Measurements from ENCODE around the gene ROCK2. TPM values are rescaled to one million over a fixed set of nuclear protein-coding genes. Genes with fewer than 3 reads are reported as not detected.

ROCK2 gene
- polyA plus RNA-seq, 1 of the 3 experiments (the other 2 are of a cell fraction), result 4.2 TPM

GRCh38 chr2:11292464-11293255 is 51.8 kb downstream of the ROCK2 start:
- Histone ChIP-seq H3K9me3 (no peaks in the 10 kb centered on the region), H3K4me1 (ENCODE audit: control insufficient read depth in 1 of 2, insufficient read depth in 2 of 2, low read depth in 1 of 2, low read length in 1 of 2) (no peaks in the 10 kb centered on the region; a peak in 1 of 4 replicates), H3F3A (replicated peaks; ENCODE audit: insufficient read depth) (peaks cover 11% of the 10 kb centered on the region), H3K36me3 (replicated peaks in 1 of 2; ENCODE audit: control insufficient read depth in 1 of 2, insufficient read depth in 2 of 2, low read length in 1 of 2) (no peaks in the 10 kb centered on the region), H3K4me2 (no peak overlapping the region), H4K20me1 (ENCODE audit: insufficient read depth) (peaks cover 72% of the 10 kb centered on the region), H3K9ac (no peak overlapping the region), H3K9me2 (no peaks in the 10 kb centered on the region), H3K27me3 (ENCODE audit: insufficient read depth) (no peaks in the 10 kb centered on the region), H3K4me3 (ENCODE audit: low read depth in 2 of 2, low read length in 1 of 2) (no peak overlapping the region), H3K79me2 (ENCODE audit: insufficient read depth) (peaks cover 100% of the 10 kb centered on the region), H2AFZ (ENCODE audit: low read depth) (no peak overlapping the region), H3K27ac (ENCODE audit: low read depth in 2 of 2, low read length in 1 of 2) (no peak overlapping the region)
- 94% methylated on average over 3 of the region's 3 CpGs for WGBS (ENCODE audit: low lambda C conversion rate)
- TF ChIP-seq, protein P1, sequence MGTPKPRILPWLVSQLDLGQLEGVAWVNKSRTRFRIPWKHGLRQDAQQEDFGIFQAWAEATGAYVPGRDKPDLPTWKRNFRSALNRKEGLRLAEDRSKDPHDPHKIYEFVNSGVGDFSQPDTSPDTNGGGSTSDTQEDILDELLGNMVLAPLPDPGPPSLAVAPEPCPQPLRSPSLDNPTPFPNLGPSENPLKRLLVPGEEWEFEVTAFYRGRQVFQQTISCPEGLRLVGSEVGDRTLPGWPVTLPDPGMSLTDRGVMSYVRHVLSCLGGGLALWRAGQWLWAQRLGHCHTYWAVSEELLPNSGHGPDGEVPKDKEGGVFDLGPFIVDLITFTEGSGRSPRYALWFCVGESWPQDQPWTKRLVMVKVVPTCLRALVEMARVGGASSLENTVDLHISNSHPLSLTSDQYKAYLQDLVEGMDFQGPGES (IDR thresholded peaks at IDR 0.05; ENCODE audit: low read depth, low read length), result no peak
- TF ChIP-seq YY1 (IDR thresholded peaks at IDR 0.05; ENCODE audit: low read depth) (no peak), ZBTB33 (IDR thresholded peaks at IDR 0.05; ENCODE audit: borderline replicate concordance, low read depth) (no peak), TEAD4 (IDR thresholded peaks at IDR 0.05; ENCODE audit: borderline replicate concordance, insufficient read depth) (no peak)
- DNase-seq, result no peak
- POLR2A ChIA-PET, result no interaction called here
- CTCF ChIA-PET, result interaction anchor here (0.7 kb wide), 1 partner anchor 154 kb away, joined by 3 read pairs; no protein-coding TSS in a partner anchor

- Histone ChIP-seq H3K4me1 (ENCODE audit: control insufficient read depth in 1 of 2, insufficient read depth in 2 of 2, low read depth in 1 of 2, low read length in 1 of 2) (no peaks in the 10 kb centered on the region; a peak in 1 of 4 replicates), H3K9me2 (no peaks in the 10 kb centered on the region), H3K9ac (no peak overlapping the region), H3K79me2 (ENCODE audit: insufficient read depth) (peaks cover 96% of the 10 kb centered on the region), H3K4me2 (no peak overlapping the region), H3K4me3 (ENCODE audit: low read depth in 2 of 2, low read length in 1 of 2) (no peak overlapping the region), H3K9me3 (no peaks in the 10 kb centered on the region), H2AFZ (ENCODE audit: low read depth) (no peak overlapping the region), H4K20me1 (ENCODE audit: insufficient read depth) (peaks cover 63% of the 10 kb centered on the region), H3K27me3 (ENCODE audit: insufficient read depth) (no peaks in the 10 kb centered on the region), H3F3A (replicated peaks; ENCODE audit: insufficient read depth) (peaks cover 3% of the 10 kb centered on the region), H3K27ac (ENCODE audit: low read depth in 2 of 2, low read length in 1 of 2) (no peak overlapping the region), H3K36me3 (replicated peaks in 1 of 2; ENCODE audit: control insufficient read depth in 1 of 2, insufficient read depth in 2 of 2, low read length in 1 of 2) (peaks cover 2 to 7% of the 10 kb centered on the region in 2 experiments)
- no peak for DNase-seq
- POLR2A ChIA-PET, result no interaction called here
- WGBS (ENCODE audit: low lambda C conversion rate), result over 99% methylated on average over 4 of the region's 4 CpGs
- CTCF ChIA-PET, result interaction anchor here (0.6 kb wide), 1 partner anchor 22 kb away, joined by 3 read pairs; no protein-coding TSS in a partner anchor
- TF ChIP-seq EP300 (IDR thresholded peaks at IDR 0.05; ENCODE audit: borderline replicate concordance in 1 of 2, low read depth in 1 of 2, low read length in 1 of 2) (no peak), MXI1 (IDR thresholded peaks at IDR 0.05; ENCODE audit: low read depth, low read length) (no peak), USF1 (IDR thresholded peaks at IDR 0.05; ENCODE audit: borderline replicate concordance, low read depth) (no peak), GABPA (IDR thresholded peaks at IDR 0.05; ENCODE audit: low read depth) (no peak), JUND (IDR thresholded peaks at IDR 0.05) (no peak)
- TF ChIP-seq, protein P2, sequence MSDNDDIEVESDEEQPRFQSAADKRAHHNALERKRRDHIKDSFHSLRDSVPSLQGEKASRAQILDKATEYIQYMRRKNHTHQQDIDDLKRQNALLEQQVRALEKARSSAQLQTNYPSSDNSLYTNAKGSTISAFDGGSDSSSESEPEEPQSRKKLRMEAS (IDR thresholded peaks at IDR 0.05; ENCODE audit: low read depth), result no peak
Measured at GRCh38 chr2:11290713-11291112, 53.7 kb downstream of the ROCK2 start.

Data from SK-N-SH (cell line).